ENCODE results near the gene IL18.
"Not testable (repeated sequence)": the region's sequence is repeated elsewhere in the genome, so short reads cannot be mapped to it uniquely, and the experiment has no call there.

IL18 gene

DNA sequence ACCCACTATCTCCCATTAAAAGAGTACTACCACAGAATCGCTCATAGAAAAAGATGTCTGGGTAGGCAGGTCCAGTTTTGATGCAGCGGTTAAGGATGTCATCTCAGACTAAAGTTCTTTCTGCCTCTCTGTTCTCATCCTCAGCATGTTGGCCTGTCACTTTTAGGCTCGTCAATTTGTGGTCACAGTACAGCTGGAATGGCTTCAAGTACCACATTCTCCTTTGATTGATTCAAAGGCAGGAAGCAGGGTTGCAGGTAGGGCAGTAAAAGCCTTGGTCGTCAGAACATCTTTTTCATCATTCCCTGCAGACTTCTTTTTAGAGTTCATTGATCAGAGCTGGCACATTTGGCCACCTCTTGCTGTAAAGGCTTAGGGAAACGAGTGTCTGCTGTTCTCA, 48.5 kb downstream of the IL18 start:
- no peak for DNase-seq

DNA sequence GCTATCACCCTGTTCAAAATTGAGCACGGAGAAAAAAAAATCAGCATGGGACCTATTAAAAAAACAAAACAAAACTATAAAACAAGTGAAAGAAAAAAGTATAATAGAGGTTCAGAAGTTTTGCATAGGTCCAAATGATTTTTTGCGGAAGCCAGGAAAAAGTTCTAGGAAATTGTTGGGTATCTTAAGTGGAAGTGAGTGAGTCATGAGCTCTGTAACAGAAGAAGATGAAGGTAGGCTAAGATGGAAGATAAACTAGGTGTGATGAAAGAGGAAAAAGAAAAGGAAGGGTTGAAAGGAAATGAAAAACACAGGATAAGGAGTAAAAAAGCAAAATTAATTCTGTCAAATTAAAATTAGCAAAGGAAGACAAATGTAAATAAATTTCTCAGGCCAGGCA, 49.4 kb downstream of the IL18 start:
- DNase-seq: no peak

DNA sequence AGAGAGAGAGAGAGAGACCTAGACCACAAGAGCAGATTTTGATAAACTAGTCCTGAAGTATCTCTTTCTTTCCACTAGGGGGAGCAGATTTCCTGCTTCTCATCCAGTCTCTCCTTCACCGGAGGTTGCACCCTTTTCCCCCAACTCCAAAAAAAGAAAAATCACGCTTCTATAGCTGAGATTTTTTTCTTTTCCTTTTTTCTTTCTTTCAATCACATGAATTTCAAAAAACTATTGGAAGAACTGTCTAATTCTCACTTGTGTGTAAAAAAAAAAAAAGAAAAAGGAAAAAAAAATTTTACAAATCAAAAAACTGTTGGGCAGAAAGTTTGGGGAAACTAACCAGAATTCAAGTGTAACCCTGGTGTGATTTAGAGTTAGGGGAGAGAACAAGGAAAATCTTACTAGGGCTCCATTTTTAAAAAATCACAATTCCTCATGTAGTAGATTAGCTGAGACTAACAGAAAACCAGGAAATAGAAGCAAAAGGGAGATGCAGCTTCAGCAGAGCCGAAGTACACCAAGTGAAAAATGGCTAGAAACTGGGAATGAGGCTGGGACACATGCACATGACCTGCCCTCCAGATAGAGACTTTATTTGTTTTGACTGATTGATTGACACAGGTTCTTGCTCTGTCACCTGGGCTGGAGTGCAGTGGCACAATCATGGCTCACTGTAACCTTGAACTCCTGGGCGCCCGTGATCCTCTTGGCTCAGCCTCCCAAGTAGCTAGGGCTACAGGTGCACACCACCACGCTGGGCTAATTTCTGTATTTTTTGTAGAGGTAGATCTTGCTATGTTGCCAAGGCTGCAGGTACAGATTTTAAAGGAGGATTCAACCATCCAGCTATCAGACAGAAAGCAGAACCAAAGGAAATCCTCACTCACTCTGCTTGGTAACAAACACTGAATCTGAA, 50.1 kb downstream of the IL18 start:
- DNase-seq: no peak

DNA sequence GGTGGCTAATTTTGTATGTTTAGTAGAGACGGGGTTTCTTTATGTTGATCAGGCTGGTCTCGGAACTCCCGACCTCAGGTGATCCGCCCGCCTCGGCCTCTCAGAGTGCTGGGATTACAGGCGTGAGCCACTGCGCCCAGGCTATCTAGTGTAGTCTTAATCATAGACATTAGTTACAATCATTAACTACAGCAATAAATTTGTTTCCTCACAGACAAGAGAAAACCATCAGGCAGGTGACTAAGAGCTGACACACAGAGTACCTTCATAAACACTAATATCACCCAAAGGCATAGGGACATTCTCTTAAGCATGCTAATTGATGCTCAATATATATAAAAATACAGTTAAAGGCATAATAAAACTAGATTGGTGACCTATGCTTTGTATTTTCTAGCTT, 57.8 kb downstream of the IL18 start:
- DNase-seq: no peak

DNA sequence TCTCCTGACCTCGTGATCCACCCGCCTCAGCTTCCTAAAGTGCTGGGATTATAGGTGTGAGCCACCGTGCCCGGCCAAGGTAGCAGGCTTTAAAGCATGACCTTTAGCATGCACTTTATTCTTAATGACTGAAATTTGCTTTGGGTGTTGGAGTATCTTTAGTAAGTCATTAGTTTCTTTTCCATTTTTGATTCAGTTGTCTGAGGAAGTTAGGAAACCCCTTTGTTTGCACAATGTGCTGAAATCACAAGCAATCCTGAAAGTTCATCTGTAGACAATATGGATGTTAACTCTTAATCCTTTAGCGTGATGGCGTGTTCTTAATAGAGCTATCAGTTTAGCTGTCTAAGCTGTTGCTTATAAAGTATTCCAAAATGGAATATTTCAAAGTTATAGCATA, 60.4 kb downstream of the IL18 start:
- no peak for DNase-seq

DNA sequence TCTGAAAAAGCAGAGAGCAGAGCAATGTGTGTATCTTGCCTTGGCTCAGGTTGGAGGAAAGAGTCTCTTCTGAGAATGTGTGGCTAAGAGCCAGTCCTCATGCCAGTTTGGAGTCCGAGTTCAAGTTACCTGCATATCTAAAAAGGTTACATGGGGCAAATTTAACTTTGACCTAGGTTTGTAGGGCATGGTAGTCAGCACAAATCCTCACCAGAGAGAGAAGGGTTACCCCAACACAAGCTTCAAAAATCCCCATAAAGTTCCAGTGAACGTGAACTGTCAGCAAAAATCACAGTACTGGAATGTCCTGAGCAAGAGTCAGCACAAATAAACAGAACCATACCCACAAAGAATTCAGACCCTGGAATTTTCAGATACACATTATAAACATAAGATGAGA, 63.4 kb downstream of the IL18 start:
- DNase-seq: no peak

DNA sequence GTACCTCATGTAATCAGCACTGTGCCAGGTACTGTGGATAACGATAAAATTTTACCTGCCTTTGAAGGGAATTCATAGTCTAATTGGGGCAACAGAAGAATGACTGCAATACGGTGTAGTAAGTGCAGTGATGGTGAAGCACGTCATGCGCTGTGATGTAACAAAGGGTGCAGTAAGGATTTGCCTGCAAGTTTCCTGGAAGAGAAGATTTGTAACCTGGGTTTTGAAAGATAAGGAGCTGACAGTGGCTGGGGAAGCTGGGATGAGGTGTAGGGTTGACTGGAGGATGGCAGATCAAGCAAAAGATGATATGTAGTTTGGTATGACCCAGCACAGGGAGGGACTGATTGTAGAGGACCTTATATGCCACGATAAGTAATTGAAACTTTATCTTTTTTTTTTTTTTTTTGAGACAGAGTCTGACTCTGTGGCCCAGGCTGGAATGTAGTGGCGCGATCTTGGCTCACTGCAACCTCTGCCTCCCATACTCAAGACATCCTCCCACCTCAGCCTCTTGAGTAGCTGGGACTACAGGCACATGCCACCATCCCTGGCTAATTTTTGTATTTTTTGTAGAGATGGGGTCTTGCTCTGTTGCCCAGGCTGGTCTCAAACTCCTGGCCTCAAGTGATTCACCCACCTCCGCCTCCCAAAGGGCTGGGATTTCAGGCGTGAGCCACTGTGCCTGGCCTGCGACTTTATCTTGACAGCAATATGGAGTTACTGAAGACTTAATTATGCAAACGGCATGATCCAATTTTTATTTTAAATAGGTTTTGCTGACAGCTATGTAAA, 66.0 kb downstream of the IL18 start:
- DNase-seq: no peak

DNA sequence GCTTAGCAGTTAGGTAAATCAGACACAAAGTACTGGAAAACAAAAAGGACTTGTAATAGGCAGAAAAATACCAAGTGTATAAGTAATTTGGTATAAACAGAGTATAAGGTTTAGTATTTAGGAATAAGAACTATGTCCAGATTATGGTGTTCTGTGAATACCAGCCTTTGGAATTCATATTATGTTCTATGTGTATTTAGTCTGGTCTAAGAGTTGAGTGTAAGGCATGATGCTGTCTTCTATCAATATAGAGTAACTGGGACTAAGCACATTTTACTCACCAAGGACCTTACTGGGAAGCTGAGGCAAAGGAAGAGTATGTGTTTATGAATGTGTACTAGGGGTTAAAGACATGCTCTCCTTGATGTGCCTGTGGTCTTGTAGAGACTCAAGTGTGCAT, 67.7 kb downstream of the IL18 start:
- DNase-seq: no peak

DNA sequence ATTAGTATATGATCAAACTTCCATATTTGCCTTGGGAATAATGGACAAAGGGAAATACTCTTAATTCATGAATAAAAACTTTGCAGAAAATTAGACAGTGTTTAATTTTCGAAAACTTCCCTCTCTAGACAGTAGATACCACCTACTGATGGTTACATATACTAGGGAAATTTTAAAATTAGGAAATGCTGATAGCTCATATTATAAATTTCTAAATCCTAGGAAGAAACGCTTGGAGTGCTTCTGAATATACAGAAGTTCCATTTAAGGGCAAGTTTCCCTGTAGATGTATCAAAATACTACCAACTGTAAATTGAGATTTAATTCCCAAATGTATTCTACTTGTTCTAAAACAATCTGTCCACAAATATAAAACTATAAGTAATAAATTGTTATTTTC, 68.6 kb downstream of the IL18 start:
- DNase-seq: not testable (repeated sequence)

All from stimulated activated CD4-positive, alpha-beta T cell treated with anti-CD3 and anti-CD28 coated beads, Interleukin-4, amount 100 ng/mL, for 24 hours (primary cell).